Activated T-helper 17 cell treated with anti-CD3 and anti-CD28 coated beads, Interleukin-2, amount 50 U/mL, for 72 hours (primary cell): ENCODE results near the gene MYO7A. TPM values are rescaled to one million over a fixed set of nuclear protein-coding genes. Genes with fewer than 3 reads are reported as not detected.

Experiments
- ATAC-seq: fragments of 150-1000 bp; cut with Tn5 transposase; replicated peaks from 2 replicates; pipeline ENCODE4 v1.10.0; 2021; ENCODE audit warnings: mild to moderate bottlenecking, moderate library complexity
- H3K27ac Mint-ChIP-seq: one replicate; pipeline ENCODE4 v1.8.0; 2022; ENCODE audit warnings: mixed read lengths
- H3K27me3 Mint-ChIP-seq: one replicate; pipeline ENCODE4 v1.8.0; 2022; ENCODE audit warnings: mixed read lengths
- H3K36me3 Mint-ChIP-seq: one replicate; pipeline ENCODE4 v1.8.0; 2022; ENCODE audit warnings: low read depth, mild to moderate bottlenecking, mixed read lengths
- H3K4me1 Mint-ChIP-seq: one replicate; pipeline ENCODE4 v1.8.0; 2022; ENCODE audit warnings: mixed read lengths
- H3K4me3 Mint-ChIP-seq: one replicate; pipeline ENCODE4 v1.8.0; 2022; ENCODE audit warnings: mild to moderate bottlenecking, mixed read lengths
- H3K9me3 Mint-ChIP-seq: one replicate; pipeline ENCODE4 v1.8.0; 2022; ENCODE audit warnings: mixed read lengths
- total RNA-seq, 2 donors: library from RNA; stranded (reverse); gene quantifications; one replicate each; pipeline ENCODE4 v1.2.3, GENCODE V29; 2022

Gene MYO7A
- total RNA-seq, 2 donors from 2014 or later: 0.95 to 4.0 TPM

DNA sequence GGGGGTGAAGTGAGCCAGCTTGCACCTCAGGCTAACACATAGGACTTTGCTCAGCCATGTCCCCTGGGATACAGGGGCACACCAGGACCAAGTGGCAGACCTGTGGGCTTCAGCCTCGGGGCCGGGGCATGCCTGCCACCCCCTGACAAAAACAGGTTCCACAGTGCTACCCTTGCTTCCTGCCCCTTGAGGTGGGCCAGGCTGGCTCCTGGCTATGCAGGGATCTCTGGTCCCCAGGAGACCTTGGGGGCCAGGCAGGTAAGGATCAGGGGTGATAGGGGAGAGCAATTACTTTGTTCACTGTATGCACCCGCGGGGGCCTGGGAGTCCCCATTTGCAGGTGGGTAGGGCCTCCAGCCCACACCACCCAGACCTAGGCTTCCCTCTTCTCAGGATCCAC lies 2.4 kb upstream of the MYO7A start:
- Mint-ChIP-seq H3K27ac (no peak overlapping the region), H3K4me3 (no peak overlapping the region), H3K9me3 (no peaks in the 10 kb centered on the region), H3K4me1 (peaks cover 9% of the 10 kb centered on the region), H3K27me3 (no peaks in the 10 kb centered on the region), H3K36me3 (no peaks in the 10 kb centered on the region)
- ATAC-seq: no peak

DNA sequence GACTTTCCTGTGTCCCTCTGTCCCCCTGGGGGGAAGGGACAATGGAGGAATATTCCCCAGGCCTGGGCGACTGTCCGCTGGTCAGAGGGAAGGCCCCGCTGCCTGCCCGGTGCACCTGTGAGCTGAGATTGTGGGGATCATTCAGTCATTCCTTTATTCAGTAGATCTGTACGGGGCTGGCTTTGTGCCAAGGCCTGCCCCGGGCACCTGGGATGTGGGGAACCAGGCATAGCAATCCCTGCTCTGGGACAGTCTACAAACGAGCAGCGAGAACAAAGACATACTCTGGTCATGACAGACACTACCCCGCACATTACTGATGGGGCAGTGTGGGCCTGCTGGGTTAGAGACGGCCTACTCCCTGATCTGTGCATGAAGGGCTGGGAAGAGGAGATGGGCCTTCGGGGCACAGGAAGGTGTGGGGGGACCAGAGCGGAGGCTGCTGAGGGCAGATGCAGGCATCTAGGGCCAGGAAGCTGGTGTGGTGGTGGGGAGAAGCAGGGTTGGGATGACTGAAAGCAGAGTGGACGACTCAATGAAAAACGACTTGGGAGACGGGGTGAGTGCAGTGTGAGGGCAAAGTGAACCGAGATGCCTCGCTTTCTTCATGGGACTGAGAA lies 1.8 kb upstream of the MYO7A start:
- Mint-ChIP-seq H3K27me3 (no peaks in the 10 kb centered on the region), H3K36me3 (no peaks in the 10 kb centered on the region), H3K9me3 (no peaks in the 10 kb centered on the region), H3K4me1 (peaks cover 9% of the 10 kb centered on the region), H3K4me3 (peak overlapping the region; percentile 45), H3K27ac (no peak overlapping the region)
- no peak for ATAC-seq

DNA sequence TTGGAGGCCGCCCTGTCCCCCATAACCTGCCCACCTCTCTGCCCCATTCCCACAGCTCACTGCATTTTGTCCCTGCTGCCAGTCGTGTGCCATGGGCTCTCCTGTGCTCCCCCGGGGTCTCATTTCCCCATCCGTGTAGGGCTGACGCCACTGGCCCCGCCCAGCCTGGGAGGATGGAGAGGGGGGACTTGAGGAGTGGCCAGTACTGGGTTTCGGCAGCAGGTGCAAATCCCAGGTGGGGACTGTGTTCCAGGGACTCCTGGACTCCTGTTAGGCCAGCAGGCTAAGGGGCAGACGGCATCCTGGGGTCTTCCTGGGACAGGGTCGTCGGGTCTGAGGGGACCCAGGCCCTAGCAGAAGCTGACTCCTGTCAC lies 1.2 kb upstream of the MYO7A start:
- no peaks in the 10 kb centered on the region for H3K9me3 Mint-ChIP-seq
- peaks cover 9% of the 10 kb centered on the region for H3K4me1 Mint-ChIP-seq
- ATAC-seq: peak; percentile 15
- peak overlapping the region; percentile 52 for H3K4me3 Mint-ChIP-seq
- H3K27ac Mint-ChIP-seq: no peak overlapping the region
- H3K27me3 Mint-ChIP-seq: no peaks in the 10 kb centered on the region
- no peaks in the 10 kb centered on the region for H3K36me3 Mint-ChIP-seq

DNA sequence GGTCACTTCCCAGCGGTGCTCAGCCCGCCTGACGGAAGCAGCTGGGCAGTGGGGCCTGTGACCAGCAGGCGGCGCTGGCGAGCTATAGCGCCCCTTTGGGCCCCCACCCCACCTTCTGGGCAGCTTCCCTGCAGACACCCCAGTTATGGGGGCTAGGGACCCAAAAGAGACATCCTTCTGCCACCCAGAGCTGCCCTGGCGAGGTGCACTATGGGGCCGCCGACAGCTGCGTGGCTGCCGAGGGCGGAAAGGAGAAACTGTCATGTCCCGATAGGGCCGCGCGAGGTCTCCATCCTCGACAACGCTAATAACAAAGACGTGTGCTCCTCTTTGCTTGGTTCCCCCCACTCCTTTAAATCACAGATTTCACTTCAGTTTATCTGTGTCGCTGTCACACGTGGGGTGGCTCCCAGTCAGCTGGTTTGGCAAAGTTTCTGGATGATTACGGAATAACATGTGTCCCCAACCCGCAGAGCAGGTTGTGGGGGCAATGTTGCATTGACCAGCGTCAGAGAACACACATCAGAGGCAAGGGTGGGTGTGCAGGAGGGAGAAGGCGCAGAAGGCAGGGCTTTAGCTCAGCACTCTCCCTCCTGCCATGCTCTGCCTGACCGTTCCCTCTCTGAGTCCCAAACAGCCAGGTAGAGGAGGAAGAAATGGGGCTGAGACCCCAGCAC lies 673 bp upstream of the MYO7A start:
- Mint-ChIP-seq H3K4me1 (peaks cover 9% of the 10 kb centered on the region), H3K27ac (no peak overlapping the region), H3K27me3 (no peaks in the 10 kb centered on the region), H3K36me3 (no peaks in the 10 kb centered on the region), H3K4me3 (peak overlapping the region; percentile 52), H3K9me3 (no peaks in the 10 kb centered on the region)
- peak; percentile 82 for ATAC-seq

DNA sequence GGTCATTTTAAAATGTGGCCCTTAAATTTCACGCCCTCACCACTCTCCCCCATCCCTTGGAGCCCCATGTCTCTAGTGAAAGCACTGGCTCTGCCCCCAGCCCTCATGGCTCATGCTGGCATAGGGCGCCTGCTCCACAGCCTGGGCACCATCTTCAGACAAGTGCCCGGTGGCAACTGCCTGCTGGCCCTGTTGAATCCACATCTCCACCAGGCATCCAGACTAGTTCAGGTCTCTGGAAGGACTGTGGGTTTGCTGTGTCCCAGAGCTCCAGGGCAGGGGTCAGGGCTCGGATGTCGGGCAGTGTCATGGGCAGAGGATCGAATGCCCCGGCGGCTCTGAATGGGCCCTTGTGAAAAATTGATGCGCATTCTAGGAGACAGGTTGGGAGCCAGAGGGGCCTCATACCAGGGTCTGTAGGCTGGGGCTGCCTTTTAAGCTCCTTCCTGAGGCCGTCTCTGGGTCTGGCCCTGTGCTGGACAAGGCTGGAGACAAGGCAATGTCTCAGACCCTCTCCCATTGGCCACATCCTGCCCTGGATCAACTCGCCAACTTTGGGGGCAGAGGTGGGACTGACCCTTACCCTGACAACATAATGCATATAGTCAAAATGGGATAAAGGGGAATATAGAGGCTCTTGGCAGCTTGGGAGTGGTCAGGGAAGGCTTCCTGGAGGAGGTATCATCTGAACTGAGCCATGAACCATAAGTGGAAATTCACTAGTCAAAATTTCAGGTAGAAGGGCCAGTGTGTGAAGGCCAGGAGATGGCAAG lies 1.2 kb downstream of the MYO7A start:
- Mint-ChIP-seq H3K27me3 (no peaks in the 10 kb centered on the region), H3K4me1 (peaks cover 9% of the 10 kb centered on the region), H3K4me3 (no peak overlapping the region), H3K27ac (peak overlapping the region; percentile 25), H3K9me3 (no peaks in the 10 kb centered on the region), H3K36me3 (no peaks in the 10 kb centered on the region)
- ATAC-seq: no peak

DNA sequence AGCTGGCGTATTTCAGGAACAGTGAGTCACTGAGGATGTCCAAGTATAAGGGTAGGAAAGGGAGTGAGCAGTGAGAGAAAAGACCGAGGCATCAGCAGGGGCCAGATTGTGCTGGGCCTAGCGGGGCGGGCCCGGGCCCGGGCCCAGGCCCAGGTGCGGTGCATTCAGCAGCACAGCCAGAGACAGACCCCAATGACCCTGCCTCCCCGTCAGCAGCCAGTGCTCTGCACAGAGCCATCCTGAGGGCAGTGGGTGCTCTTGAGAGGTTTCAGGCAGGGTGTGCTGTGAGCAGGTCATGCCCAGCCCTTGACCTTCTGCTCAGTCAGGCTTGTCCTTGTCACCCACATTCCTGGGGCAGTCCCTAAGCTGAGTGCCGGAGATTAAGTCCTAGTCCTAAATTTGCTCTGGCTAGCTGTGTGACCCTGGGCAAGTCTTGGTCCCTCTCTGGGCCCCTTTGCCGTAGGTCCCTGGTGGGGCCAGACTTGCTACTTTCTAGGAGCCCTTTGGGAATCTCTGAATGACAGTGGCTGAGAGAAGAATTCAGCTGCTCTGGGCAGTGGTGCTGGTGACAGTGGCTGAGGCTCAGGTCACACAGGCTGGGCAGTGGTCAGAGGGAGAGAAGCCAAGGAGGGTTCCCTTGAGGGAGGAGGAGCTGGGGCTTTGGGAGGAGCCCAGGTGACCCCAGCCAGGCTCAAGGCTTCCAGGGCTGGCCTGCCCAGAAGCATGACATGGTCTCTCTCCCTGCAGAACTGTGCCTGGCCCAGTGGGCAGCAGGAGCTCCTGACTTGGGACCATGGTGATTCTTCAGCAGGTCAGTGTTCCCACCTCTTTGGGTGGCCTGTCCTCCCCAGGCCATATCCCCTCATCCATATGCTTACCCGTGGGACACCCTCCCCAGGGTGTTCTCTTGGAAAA lies 2.1 kb downstream of the MYO7A start:
- no peak for ATAC-seq
- Mint-ChIP-seq H3K4me3 (no peak overlapping the region), H3K9me3 (no peaks in the 10 kb centered on the region), H3K27ac (no peak overlapping the region), H3K4me1 (peaks cover 9% of the 10 kb centered on the region), H3K36me3 (no peaks in the 10 kb centered on the region), H3K27me3 (no peaks in the 10 kb centered on the region)

DNA sequence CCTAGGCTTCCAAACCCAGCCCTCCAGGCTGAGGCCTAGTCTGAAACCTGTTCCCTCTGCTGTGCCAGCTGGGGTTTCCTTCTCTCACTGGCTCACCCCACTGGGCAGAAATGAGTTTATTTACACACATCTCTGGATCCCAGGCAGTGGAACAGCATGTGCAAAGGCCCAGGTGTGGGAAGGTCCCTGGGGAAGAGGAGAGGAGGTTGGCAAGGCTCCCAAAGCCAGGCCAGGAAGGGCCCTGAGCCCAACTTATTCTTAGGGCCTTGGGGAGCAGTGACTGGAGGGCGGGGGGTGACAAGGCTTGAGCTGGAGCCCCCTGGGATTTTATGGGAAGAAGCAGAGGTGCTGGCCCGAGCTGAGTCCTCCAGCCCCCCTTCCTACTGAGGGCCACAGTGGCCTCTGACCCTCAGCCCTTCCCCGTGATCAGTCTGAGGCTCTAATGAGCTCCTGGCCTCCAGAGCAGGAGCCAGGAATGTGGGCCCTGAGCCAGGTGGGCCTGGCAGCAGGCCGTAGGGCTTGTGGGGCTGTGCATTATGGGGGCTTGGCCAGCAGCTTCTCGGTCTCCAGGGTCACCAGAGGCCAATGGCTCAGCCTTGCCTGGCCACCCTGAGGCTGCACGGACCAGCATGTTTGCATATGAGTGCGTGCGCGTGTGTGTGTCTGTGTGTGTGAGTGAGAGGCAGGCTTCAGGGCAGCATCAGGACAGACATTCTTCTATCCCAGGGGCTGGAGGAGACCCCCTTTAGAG lies 2.9 kb downstream of the MYO7A start:
- Mint-ChIP-seq H3K4me1 (peaks cover 11% of the 10 kb centered on the region), H3K36me3 (no peaks in the 10 kb centered on the region), H3K9me3 (no peaks in the 10 kb centered on the region), H3K4me3 (no peak overlapping the region), H3K27ac (no peak overlapping the region), H3K27me3 (no peaks in the 10 kb centered on the region)
- ATAC-seq: no peak

DNA sequence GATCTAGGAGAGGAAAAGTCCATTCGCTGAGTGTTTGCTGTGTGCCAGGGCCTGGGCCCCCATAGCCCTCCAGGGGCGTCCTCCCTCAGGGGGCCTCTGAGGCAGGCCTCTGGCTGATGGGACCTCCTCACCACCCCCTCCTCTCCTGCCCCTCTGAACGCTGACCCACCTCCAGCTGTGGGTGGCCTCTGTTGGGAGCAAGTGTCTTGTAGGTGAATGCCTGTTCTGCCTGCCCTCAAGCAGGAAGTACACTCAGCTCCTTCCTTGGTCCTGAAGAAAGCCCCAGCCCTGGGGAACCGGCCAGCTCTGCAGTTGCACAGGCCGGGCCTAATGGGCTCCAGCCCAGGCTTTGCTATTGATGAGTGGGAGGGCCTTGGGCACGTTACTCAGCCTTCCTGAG lies 3.5 kb downstream of the MYO7A start:
- Mint-ChIP-seq H3K27me3 (peaks cover 3% of the 10 kb centered on the region), H3K27ac (no peak overlapping the region), H3K4me1 (peaks cover 18% of the 10 kb centered on the region), H3K9me3 (no peaks in the 10 kb centered on the region), H3K36me3 (no peaks in the 10 kb centered on the region), H3K4me3 (no peak overlapping the region)
- no peak for ATAC-seq

DNA sequence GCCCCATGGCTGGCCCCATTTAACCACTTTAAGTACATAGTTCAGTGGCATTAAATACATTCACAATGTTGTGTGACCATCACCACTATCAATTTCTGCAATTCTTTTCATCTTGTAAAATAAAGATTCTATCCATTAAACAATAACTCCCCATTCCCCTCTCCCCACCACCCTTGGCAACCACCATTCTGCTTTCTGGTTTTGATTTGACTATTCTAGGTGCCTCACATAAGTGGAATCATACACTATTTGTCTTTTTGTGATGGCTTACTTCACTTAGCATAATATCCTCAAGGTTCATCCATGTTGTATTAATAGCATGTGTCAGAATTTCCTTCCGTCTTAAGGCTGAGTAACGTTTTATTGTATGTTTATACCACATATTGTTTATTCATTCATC lies 7.0 kb downstream of the MYO7A start:
- H3K9me3 Mint-ChIP-seq: no peaks in the 10 kb centered on the region
- H3K27ac Mint-ChIP-seq: no peak overlapping the region
- peak; percentile 34 for ATAC-seq
- peaks cover 12% of the 10 kb centered on the region for H3K27me3 Mint-ChIP-seq
- no peak overlapping the region for H3K4me3 Mint-ChIP-seq
- no peaks in the 10 kb centered on the region for H3K36me3 Mint-ChIP-seq
- peaks cover 14% of the 10 kb centered on the region for H3K4me1 Mint-ChIP-seq

DNA sequence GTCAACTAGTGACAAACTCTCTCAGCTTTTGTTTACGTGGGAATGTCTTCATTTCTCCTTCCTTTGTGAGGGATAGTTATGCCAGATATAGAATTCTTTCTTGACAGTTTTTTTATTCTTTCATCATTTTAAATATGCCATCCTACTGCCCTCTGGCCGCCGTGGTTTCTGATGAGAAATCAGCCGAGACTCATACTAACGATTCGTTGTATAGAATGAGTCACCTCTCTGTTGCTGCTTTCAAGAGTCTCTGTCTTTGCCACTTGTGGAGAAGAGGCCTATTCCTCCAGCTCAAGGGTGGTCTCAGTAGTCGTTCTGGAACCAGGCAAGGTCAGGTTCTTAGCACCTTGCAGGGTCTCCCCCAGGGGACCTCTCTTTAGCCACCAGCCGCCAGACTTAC lies 8.0 kb downstream of the MYO7A start:
- H3K4me1 Mint-ChIP-seq: peaks cover 14% of the 10 kb centered on the region
- H3K36me3 Mint-ChIP-seq: no peaks in the 10 kb centered on the region
- H3K27me3 Mint-ChIP-seq: peaks cover 12% of the 10 kb centered on the region
- peak; percentile 81 for ATAC-seq
- H3K9me3 Mint-ChIP-seq: no peaks in the 10 kb centered on the region
- peak overlapping the region; percentile 5 for H3K27ac Mint-ChIP-seq
- no peak overlapping the region for H3K4me3 Mint-ChIP-seq

DNA sequence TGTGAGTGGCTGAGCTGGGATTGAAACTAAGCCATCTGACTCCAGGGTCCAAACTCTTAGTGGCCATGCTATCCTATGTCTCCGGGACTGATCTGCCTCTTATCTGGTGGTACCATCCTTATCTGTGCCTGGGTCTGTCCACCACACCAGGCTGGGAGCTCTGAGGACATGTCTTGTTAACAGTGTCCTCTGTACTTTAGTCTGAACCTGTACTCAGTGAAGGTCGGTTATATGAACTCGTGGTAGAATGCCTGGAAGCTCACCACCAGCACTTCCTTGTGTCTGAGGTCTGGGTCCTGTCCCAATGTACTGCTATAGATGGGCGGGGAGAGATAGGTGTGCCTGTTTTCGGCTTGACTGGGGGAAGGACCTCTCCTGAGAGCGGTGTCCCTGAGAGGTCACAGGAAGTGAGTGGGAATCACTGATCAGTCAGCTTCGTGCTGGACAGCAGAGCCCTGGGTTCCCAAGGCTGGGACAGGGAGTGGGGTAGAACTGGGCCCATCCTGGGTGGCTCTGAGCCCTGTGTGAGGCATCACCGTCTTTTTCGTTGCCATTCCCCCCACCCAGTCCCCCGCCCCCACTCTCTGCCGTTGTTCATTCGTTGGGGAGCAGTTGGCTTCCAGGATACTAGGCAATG lies 8.9 kb downstream of the MYO7A start:
- Mint-ChIP-seq H3K4me1 (peaks cover 14% of the 10 kb centered on the region), H3K27ac (peak overlapping the region; percentile 67), H3K36me3 (no peaks in the 10 kb centered on the region), H3K4me3 (no peak overlapping the region), H3K9me3 (no peaks in the 10 kb centered on the region), H3K27me3 (peaks cover 12% of the 10 kb centered on the region)
- peak; percentile 19 for ATAC-seq

DNA sequence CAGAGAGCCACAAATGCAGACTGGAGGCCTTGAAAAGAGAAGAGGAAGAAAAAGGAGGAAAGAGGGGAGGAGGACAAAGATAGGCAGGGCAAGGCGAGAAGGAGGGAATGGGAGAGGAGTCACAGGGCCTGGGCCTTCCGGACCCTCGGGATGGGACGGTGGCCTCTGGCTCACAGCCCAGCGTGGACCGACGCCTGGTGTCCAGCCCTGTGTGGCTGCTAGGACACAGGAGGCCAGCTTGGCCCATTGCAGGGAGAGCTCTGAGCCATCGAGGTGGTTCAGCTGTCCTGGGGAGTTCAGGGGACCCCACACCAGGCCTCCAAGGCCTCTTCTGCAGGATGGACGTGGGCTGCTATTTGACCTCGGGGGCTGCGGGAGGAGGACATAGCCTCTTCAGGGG lies 9.4 kb downstream of the MYO7A start:
- peak overlapping the region; percentile 67 for H3K27ac Mint-ChIP-seq
- no peaks in the 10 kb centered on the region for H3K9me3 Mint-ChIP-seq
- H3K36me3 Mint-ChIP-seq: no peaks in the 10 kb centered on the region
- no peak for ATAC-seq
- peaks cover 12% of the 10 kb centered on the region for H3K27me3 Mint-ChIP-seq
- no peak overlapping the region for H3K4me3 Mint-ChIP-seq
- H3K4me1 Mint-ChIP-seq: peaks cover 20% of the 10 kb centered on the region

DNA sequence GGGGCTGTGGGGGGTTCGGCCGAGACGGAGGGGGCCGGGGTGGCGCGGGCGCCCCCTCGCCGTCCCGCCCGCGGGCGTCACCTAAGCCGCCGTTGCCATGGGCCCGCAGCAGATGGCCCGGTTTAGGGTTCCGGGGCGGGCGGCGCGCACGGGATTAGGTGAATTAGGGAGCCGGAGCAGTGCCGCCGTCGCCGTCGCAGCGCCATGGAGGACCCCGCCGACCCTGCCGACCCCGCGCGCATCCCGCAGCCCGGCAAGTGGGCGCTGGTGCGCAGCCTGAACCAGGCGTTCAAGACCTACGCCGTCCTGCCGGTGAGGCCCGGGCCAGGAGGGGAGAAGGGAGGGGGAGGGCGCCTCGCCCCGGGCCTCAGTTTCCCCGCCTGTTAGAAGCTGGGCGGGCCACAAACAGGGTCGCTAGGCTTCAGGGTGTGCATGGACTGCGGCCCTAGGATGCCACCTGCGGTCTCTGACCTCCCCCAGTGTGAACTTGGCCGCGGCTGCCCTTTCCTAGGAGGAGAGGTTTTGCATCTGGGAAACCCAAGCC lies 10.1 kb downstream of the MYO7A start:
- H3K36me3 Mint-ChIP-seq: no peaks in the 10 kb centered on the region
- H3K27ac Mint-ChIP-seq: no peak overlapping the region
- peaks cover 12% of the 10 kb centered on the region for H3K27me3 Mint-ChIP-seq
- no peak for ATAC-seq
- H3K4me3 Mint-ChIP-seq: no peak overlapping the region
- H3K4me1 Mint-ChIP-seq: peaks cover 22% of the 10 kb centered on the region
- no peaks in the 10 kb centered on the region for H3K9me3 Mint-ChIP-seq
